IMR-90 (cell line): Measurements from ENCODE around the gene AMZ1. TPM values are rescaled to one million over a fixed set of nuclear protein-coding genes. Genes with fewer than 3 reads are reported as not detected.
A peak's percentile ranks its signal among the peaks of the same experiment; 100 is the strongest.

ENCODE experiments used
- ATAC-seq: fragments of 200-7000 bp; cut with Tn5 transposase; 2 replicates; pipeline ENCODE4 v1.9.1; 2020; ENCODE audit warnings: low read depth, mild to moderate bottlenecking, moderate library complexity
- BruUV-seq: library from RNA; stranded (reverse); fragments of 400-500 nt; replicated peaks from 2 replicates; lab custom pipeline; 2021; lab: Mats Ljungman, UMichigan
- CTCF ChIA-PET: fragments of 300-600 bp; formaldehyde crosslinking; extraction: SDS; loops from one replicate; lab custom pipeline; 2021; ENCODE audit warnings: antibody characterized with exemption; lab: Yijun Ruan, JAX
- POLR2A ChIA-PET: fragments of 300-600 bp; sonication (Branson Sonifier 250); formaldehyde crosslinking; loops from one replicate; lab custom pipeline; 2022; ENCODE audit warnings: antibody characterized with exemption; ENCODE audit not compliant: unreplicated experiment; lab: Charles Lee
- DNase-seq: peaks from one replicate; pipeline ENCODE4 v3.0.0; 2013
- H2AFZ ChIP-seq: replicated peaks from 2 replicates; pipeline ENCODE3; 2013; ENCODE audit warnings: low read length, mild to moderate bottlenecking; ENCODE audit not compliant: poor library complexity
- H2AK5ac ChIP-seq: 2 replicates; pipeline ENCODE4 v1.6.1; 2013; ENCODE audit warnings: low read depth, low read length, inconsistent platforms
- H2AK9ac ChIP-seq: replicated peaks from 2 replicates; pipeline ENCODE3; 2013; ENCODE audit warnings: mild to moderate bottlenecking, low read depth, low read length, moderate library complexity; ENCODE audit not compliant: poor library complexity
- H2BK120ac ChIP-seq: 2 replicates; pipeline ENCODE4 v1.6.1; 2013; ENCODE audit warnings: low read depth, low read length, inconsistent platforms
- H2BK15ac ChIP-seq: 3 replicates; pipeline ENCODE4 v1.6.1; 2013; ENCODE audit warnings: low read depth, low read length, inconsistent platforms
- H2BK20ac ChIP-seq: 2 replicates; pipeline ENCODE4 v1.6.1; 2013; ENCODE audit warnings: low read depth, mild to moderate bottlenecking, inconsistent platforms, low read length, moderate library complexity
- H2BK5ac ChIP-seq: 2 replicates; pipeline ENCODE4 v1.6.1; 2013; ENCODE audit warnings: mild to moderate bottlenecking, low read depth, low read length, inconsistent platforms; ENCODE audit not compliant: poor library complexity, severe bottlenecking
- H3K14ac ChIP-seq: replicated peaks from 2 replicates; pipeline ENCODE4 v1.6.1; 2013; ENCODE audit warnings: low read depth, low read length, inconsistent platforms
- H3K18ac ChIP-seq: 2 replicates; pipeline ENCODE4 v1.6.1; 2013; ENCODE audit warnings: low read depth, low read length, control low read depth
- H3K23ac ChIP-seq: 2 replicates; pipeline ENCODE4 v1.6.1; 2013; ENCODE audit warnings: low read depth, low read length, inconsistent platforms
- H3K27ac ChIP-seq: 2 replicates; pipeline ENCODE4 v1.5.1; 2013; ENCODE audit warnings: mild to moderate bottlenecking, control low read depth, low read length; ENCODE audit not compliant: insufficient read depth
- H3K27me3 ChIP-seq: 2 replicates; pipeline ENCODE4 v1.6.1; 2013; ENCODE audit warnings: low read length; ENCODE audit not compliant: control insufficient read depth, insufficient read depth
- H3K36me3 ChIP-seq: 2 replicates; pipeline ENCODE4 v1.6.1; 2013; ENCODE audit warnings: low read length, mixed read lengths; ENCODE audit not compliant: control insufficient read depth, insufficient read depth
- H3K4ac ChIP-seq: 2 replicates; pipeline ENCODE4 v1.6.1; 2013; ENCODE audit warnings: low read depth, low read length, inconsistent platforms
- H3K4me1 ChIP-seq: 2 replicates; pipeline ENCODE4 v1.6.1; 2013; ENCODE audit warnings: low read length, mixed read lengths; ENCODE audit not compliant: control insufficient read depth, insufficient read depth
- H3K4me2 ChIP-seq: 2 replicates; pipeline ENCODE4 v1.6.1; 2013; ENCODE audit warnings: low read depth, mild to moderate bottlenecking, control low read depth, low read length, moderate library complexity
- H3K4me3 ChIP-seq: 2 replicates; pipeline ENCODE4 v1.5.1; 2013; ENCODE audit warnings: low read depth, mild to moderate bottlenecking, control low read depth, low read length, moderate library complexity; ENCODE audit not compliant: insufficient read depth
- H3K56ac ChIP-seq: 2 replicates; pipeline ENCODE4 v1.6.1; 2013; ENCODE audit warnings: low read length, inconsistent platforms; ENCODE audit not compliant: insufficient read depth; ENCODE audit errors: extremely low read depth
- H3K79me1 ChIP-seq, 2 experiments: 2 replicates each; pipeline ENCODE4 v1.6.1; 2013; ENCODE audit warnings: low read length in 2 of 2, inconsistent platforms in 1 of 2, low read depth in 1 of 2
- H3K9ac ChIP-seq: 2 replicates; pipeline ENCODE4 v1.6.1; 2013; ENCODE audit warnings: low read depth, low read length, control low read depth
- H3K9me1 ChIP-seq: 2 replicates; pipeline ENCODE4 v1.6.1; 2013; ENCODE audit warnings: low read length, inconsistent platforms; ENCODE audit not compliant: insufficient read depth
- H3K9me3 ChIP-seq: 2 replicates; pipeline ENCODE4 v1.6.1; 2013; ENCODE audit warnings: low read length; ENCODE audit not compliant: control insufficient read depth, insufficient read depth
- H4K20me1 ChIP-seq: 2 replicates; pipeline ENCODE4 v1.6.1; 2013; ENCODE audit warnings: low read length, inconsistent platforms; ENCODE audit not compliant: insufficient read depth
- H4K5ac ChIP-seq: 2 replicates; pipeline ENCODE4 v1.6.1; 2013; ENCODE audit warnings: mild to moderate bottlenecking, low read depth, low read length, control low read depth
- H4K8ac ChIP-seq, 2 experiments: 2 replicates each; pipeline ENCODE4 v1.6.1; 2013; ENCODE audit warnings: low read depth in 2 of 2, low read length in 2 of 2, control low read depth in 1 of 2, inconsistent platforms in 1 of 2
- H4K91ac ChIP-seq: 2 replicates; pipeline ENCODE4 v1.6.1; 2013; ENCODE audit warnings: low read depth, low read length, inconsistent platforms; ENCODE audit not compliant: insufficient read depth
- BHLHE40 ChIP-seq: fragments of 150-350 bp; IDR thresholded peaks from 2 replicates; pipeline ENCODE4 v1.6.1; 2016; ENCODE audit warnings: mild to moderate bottlenecking, low read depth, low read length
- CEBPB ChIP-seq: IDR thresholded peaks from 2 replicates; pipeline ENCODE4 v1.6.1; 2012; ENCODE audit warnings: low read depth, low read length, improper control_type of control experiment
- CTCF ChIP-seq: conservative IDR thresholded peaks from 2 replicates; pipeline ENCODE4 v1.5.1; 2012; ENCODE audit warnings: mild to moderate bottlenecking, low read depth, low read length, improper control_type of control experiment
- FOS ChIP-seq: fragments of 150-350 bp; IDR thresholded peaks from 2 replicates; pipeline ENCODE4 v1.6.1; 2016; ENCODE audit warnings: low read depth, low read length
- WGBS, 2 experiments: methylation state at CpG; one replicate each; pipeline versions ENCODE4 v1.1.5 to v1.1.7; 2013; ENCODE audit warnings: missing lambda C conversion rate in 2 of 2; ENCODE audit not compliant: insufficient read length in 1 of 2; ENCODE audit errors: extremely low coverage in 2 of 2; 5-methylcytosine and 5-hydroxymethylcytosine counted together
- dilution Hi-C: fragments of 300-500 bp; cut with HindIII; formaldehyde crosslinking; loops from one replicate; pipeline ENCODE4 v1.14.3; 2018; ENCODE audit warnings: low sequenced_read_pairs; ENCODE audit not compliant: unreplicated experiment
- in situ Hi-C: fragments of 300-500 bp; cut with MboI; formaldehyde crosslinking; loops from 3 replicates; pipeline ENCODE4 v1.14.3; 2019; ENCODE audit warnings: low sequenced_read_pairs, inconsistent platforms, mixed read lengths
- intact Hi-C: fragments of 100-400 bp; cut with micrococcal nuclease; formaldehyde crosslinking; loops from 2 replicates; pipeline ENCODE4 v1.10.0; 2022
- polyA plus RNA-seq, 3 experiments: library from polyadenylated mRNA; depleted of rRNA; stranded (reverse); fragments of >200 nt; gene quantifications; 2 replicates each; pipeline ENCODE4 v1.2.3, GENCODE V29; 2012; ENCODE audit warnings: low replicate concordance in 1 of 3
- total RNA-seq: library from RNA; depleted of rRNA; stranded (reverse); fragments of >200 nt; gene quantifications from 2 replicates; pipeline ENCODE4 v1.2.3, GENCODE V29; 2012

AMZ1 gene
- total and polyA plus RNA-seq, 2 of the 4 experiments (the other 2 are of a cell fraction) = 0.54 to 1.6 TPM

GRCh38 chr7:2701832-2702593 is 14.0 kb downstream of the AMZ1 start:
- no peak overlapping the region for H3K27ac ChIP-seq
- H3K9me1 ChIP-seq = no peaks in the 10 kb centered on the region
- no peak overlapping the region; the same call in 1 of the 2 replicates for H3K23ac ChIP-seq
- WGBS, 2 experiments = 69% methylated on average over 4 of the region's 12 CpGs; no CpG with 5 or more reads in 1 of the 2 experiments
- no peaks in the 10 kb centered on the region; the same call in 1 of the 2 replicates for H3K4me1 ChIP-seq
- H4K91ac ChIP-seq = no peak overlapping the region
- intact Hi-C loops (no loop called here), dilution Hi-C loops (no loop called here), in situ Hi-C loops (no loop called here)
- no peak overlapping the region for H3K4me3 ChIP-seq
- no peaks in the 10 kb centered on the region for H3K79me1 ChIP-seq
- H2AFZ ChIP-seq = no peak overlapping the region
- ATAC-seq (peak; percentile 62), DNase-seq (peak; percentile 57)
- H3K18ac ChIP-seq = no peak overlapping the region
- H3K36me3 ChIP-seq = no peaks in the 10 kb centered on the region
- H3K9ac ChIP-seq = no peak overlapping the region
- ChIA-PET CTCF (no interaction called here), POLR2A (no interaction called here)
- no peak overlapping the region for H3K14ac ChIP-seq
- H3K4ac ChIP-seq = no peak overlapping the region
- H2BK5ac ChIP-seq = no peak overlapping the region
- no peak overlapping the region; the same call in 1 of the 2 replicates for H2AK5ac ChIP-seq
- no peaks in the 10 kb centered on the region for H4K20me1 ChIP-seq
- no TSS peak for BruUV-seq
- no peaks in the 10 kb centered on the region for H3K9me3 ChIP-seq
- H4K8ac ChIP-seq = no peak overlapping the region
- H2BK120ac ChIP-seq = no peak overlapping the region
- no peak overlapping the region for H2BK15ac ChIP-seq
- 0 out of 2 replicates have a peak, but pooled peaks have one; percentile 6 for TF ChIP-seq CEBPB
- no peak for TF ChIP-seq BHLHE40
- no peak for TF ChIP-seq CTCF
- no peak for TF ChIP-seq FOS
- H2AK9ac ChIP-seq = peak overlapping the region; percentile 55
- H3K56ac ChIP-seq = no peak overlapping the region
- no peak overlapping the region for H2BK20ac ChIP-seq
- H4K5ac ChIP-seq = no peak overlapping the region
- peaks cover 6% of the 10 kb centered on the region; the same call in 1 of the 2 replicates for H3K27me3 ChIP-seq
- H3K4me2 ChIP-seq = no peak overlapping the region
